Cerebellar cortex (tissue), 1 donor: ENCODE results near the gene NUDT8.
"Not testable (repeated sequence)": the region's sequence is repeated elsewhere in the genome, so short reads cannot be mapped to it uniquely, and the experiment has no call there.

Source experiments
- DNase-seq: peaks from one replicate; pipeline ENCODE4 v3.0.0-alpha.2; 2015; ENCODE audit warnings: low spot score

The NUDT8 gene

DNA sequence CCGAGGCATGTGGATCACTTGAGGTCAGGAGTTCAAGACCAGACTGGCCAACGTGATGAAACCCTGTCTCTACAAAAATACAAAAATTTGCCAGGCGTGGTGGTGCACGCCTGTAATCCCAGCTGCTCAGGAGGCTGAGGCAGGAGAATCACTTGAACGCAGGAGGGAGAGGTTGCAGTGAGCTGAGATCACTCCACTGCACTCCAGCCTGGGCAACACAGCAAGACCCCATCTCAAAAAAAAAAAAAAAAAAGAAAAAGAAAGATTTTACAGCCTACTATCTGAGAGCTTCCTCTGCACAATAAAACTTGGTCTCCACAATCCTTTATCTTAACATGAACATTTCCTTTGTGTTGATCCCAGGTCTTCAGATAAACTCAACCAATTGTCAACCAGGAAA is 31.0 kb upstream of the NUDT8 start:
- DNase-seq: not testable (repeated sequence)

DNA sequence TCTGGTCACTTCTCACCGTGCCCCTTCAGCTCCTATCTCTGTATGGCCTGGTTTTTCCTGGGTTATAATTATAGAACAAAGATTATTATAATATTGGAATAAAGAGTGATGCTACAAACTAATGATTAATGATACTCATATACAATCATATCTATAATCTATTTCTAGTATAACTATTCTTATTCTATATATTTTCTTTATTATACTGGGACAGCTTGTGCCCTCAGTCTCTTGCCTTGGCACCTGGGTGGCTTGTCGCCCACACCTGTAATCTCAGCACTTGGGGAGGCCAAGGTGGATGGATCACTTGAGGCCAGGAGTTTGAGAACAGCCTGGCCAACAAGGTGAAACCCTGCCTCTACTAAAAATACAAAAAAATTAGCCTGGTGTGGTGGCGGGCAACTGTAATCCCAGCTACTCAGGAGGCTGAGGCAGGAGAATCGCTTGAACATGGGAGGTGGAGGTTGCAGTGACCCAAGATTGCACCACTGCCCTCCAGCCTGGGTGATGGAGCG is 30.0 kb upstream of the NUDT8 start:
- not testable (repeated sequence) for DNase-seq

DNA sequence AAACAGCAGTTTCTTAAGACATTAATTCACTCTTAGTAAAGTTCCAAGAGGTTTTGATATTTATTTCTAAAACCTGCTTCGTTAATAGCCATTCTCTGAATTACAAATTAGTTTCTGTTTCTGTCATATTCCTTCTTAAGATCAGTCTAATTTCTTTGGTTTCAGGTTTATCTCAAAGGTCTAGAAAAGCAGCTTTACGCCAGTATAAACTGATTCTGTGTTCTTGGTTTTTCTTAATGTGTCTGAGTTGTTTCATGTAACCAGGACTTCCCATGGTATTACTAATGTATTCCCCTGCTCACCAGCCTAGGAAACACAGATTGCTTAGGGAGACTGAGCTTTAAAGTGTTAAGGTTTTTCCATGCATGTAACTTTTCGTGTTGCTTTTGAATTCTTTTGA is 27.6 kb upstream of the NUDT8 start:
- no peak for DNase-seq

DNA sequence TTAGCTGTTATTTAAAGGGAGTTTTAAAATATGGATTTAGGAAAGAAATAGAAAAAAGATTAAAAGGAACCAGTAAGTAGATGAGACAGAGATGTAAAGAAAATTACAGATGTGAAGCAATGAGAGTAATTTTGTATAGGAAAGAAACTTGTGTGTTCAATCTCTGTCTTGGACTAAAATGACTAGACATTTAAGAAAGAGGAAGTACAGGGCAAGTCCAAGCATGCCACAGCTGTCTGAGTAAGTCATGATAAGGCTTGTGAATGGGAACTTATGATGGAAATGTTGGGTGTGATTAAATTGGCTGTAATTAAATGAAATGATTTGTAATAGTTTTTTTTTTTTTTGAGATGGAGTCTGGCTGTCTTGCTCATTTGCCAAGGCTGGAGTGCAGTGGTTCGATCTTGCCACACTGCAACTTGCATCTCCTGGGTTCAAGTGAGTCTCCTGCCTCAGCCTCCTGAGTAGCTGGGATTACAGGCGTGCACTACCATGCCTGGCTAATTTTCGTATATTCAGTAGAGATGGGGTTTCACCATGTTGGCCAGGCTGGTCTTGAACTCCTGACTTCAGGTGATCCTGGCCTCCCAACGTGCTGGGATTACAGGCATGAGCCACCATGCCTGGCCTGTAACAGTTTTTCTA is 26.7 kb upstream of the NUDT8 start:
- DNase-seq: no peak

DNA sequence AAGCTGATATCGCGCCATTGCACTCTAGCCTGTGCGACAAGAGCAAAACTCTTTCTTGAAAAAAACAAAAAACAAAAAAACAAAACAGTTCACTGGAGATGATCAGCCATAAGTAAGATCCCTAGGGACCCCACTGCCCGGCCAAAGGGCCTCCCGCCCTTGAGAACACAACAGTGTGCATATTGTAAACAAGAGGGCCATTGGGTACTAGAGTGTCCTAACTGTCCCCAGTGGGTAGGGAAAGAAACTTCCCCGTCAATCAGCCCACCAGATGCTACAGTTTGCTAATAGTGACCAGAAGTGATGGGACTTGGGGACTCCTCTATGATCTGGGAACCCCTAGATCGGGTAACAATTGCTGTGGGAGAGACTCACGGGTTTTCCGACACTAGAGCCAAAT is 24.5 kb upstream of the NUDT8 start:
- DNase-seq: no peak

DNA sequence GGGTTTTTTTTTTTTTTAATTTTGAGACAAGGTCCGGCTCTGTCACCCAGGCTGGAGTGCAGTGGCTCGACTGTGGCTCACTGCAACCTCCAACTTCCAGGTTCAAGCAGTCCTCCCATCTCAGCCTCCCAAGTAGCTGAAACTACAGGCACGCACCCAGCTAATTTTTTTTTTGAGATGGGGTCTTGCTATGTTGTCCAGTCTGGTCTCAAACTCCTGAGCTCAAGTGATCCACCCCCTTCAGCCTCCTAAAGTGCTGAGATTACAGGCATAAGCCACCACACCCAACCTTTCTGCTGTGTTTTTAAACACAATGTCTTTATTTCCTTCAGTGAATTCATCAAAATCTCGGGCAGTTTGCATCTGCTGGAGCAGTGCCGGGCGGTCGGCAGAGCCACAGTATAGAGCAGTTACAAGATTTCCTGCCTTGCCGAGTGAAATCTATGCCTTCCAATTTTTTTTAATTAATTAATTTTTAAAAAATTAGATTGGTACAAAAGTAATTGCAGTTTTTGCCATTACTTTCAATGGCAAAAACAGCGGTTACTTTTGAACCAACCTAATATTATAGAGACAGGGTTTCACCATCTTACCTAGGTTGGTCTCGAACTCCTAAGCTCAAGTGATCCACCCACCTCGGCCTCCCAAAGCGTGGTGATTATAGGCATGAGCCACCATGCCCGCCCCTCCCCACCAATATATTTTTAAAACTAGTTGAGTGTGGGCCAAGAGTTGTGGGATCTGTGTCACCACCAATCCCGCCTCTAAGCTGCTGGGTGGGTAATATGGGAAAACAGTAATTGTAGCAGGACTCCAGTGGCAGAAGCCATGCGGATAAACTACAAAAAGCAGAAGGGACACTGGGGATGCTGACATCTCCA is 23.5 kb upstream of the NUDT8 start:
- DNase-seq: no peak

DNA sequence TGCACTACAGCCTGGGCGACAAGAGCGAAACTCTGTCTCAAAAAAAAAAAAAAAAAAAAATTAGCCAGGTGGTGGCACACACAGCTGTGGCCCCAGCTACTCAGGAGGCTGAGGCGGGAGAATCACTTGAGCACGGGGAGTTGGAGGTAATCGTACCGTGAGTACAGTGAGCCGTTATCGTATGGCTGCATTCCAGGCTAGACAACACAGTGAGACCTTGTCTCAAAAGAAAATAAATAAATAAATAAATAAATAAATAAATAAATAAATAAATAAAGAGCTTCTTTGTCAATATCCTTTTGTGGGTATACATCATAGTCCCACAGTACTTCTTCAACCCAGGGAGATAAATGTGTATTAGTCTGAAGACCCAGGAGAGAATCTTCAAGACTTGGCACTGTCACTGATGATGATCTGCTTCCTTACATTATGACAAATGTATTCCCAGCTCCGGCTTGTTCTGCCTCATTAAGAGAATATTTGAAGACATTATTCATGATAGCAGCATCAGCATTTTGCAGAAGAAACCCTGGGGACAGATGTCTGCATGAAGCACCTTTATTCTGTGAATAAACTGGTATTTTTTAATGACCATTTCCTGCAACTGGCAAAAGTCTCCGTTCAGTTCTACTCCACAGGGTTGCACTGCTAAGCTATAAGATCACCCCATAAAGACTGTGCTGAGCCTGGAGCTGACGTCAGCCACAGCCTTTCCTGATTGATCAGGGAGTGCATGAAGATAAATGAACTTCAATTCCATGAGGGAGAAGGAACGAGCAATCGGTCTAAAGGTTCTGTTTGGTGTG is 22.4 kb upstream of the NUDT8 start:
- no peak for DNase-seq

DNA sequence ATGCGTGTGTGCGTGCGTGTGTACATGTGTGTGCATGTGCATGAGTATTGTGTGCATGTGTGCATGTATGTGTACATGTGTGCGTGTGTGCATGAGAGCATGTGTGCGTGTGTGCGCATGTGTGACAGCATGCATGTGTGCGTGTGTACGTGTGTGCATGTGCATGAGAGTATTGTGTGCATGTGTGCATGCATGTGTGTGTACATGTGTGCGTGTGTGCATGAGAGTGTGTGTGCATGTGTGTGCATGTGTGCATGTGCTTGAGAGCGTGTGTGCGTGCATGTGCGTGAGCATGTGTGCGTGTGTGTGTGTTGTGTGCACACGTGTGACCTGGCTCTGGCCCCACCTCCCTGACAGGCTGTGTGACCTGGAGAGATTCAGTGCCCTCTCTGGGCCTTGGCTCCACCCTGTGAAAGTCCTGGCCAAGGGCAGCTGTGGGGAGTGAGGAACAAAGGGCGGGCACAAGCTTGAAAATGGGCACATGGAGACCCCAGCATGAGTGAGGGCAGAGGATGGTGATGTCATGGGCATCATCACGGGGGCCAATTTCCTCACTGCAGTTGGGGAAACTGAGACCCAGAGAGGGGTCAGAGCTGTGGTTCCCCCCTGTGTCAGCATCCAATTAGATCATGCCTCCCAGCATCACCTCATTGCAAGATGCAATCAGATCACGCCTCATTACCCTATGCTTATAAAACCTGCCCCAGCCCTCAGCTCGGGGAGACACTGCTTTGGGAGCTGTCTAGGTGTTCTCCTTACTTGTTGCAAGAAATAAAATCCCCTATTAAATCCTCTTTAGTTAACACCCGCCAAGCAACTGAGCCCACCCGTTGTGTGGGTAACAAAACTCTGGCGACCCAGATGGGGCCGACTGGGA is 20.1 kb upstream of the NUDT8 start:
- DNase-seq: no peak

DNA sequence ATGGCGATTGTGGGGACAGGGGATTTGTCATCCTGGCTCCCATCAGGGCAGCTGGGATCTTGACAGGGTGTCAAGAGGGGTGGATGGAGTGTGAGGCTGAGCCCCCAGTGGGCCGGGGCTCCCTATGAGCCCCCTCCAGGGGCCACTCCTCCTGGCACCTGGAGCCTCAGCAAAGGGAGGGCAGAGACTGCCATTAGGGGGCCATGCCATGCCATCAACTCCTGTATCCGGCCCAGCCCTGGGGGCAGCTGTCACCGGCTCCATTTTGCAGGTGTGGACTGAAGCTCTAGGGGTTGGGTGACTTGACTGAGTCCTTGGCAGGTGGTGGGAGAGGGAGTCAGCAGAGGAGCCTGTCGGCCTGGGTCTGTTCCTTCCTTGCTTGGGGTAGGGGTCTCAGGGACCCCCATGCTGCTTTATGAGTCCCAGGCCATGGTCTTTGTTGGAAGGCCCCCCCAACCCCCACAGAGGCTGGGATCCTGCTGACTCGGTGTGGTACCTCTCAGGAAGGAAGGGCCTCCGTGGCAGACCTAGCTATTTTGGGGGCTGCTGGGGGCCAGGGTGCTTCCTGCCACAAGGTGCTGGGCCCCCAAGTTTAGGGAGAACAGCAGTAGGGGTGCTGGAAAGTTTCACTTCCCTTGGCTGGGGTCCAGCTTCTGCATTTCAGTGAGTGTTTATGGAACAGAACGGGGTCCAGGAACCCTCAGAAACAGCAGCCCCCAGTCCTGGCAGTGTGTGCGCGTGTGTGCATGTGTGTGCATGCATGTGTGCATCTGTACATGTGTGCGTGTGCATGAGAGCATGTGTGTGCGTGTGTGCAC is 19.3 kb upstream of the NUDT8 start:
- no peak for DNase-seq

DNA sequence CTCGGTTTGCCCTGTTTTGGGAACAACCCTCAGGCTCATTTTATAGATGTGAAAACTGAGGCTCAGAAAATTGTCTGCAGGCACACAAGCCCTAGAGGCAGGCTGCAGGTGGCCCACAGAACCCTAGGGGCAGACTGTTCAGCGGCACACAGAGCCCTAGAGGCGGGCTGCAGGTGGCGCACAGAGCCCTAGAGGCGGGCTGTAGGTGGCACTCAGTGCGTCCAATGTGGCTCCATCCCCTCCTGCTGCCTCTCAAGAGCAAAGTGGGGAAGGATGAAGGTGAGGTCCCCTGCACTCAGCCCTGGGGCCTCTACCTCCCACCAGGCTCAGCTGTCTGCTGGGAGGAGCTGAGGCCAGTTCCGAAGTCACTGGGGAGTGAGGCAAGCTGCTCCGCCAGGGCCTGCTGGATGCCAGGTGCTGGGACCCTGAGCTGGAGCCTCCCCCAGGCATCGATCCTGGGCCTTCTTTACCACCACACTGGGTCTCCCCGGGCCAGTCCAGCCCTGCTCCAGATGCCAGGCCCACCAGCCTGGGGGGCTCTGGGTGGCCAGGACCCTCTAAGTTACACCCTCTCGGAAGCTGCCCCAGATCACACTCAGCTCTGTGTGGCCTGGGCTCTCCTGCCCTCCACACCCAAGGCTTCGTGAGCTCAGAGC is 18.5 kb upstream of the NUDT8 start:
- no peak for DNase-seq

DNA sequence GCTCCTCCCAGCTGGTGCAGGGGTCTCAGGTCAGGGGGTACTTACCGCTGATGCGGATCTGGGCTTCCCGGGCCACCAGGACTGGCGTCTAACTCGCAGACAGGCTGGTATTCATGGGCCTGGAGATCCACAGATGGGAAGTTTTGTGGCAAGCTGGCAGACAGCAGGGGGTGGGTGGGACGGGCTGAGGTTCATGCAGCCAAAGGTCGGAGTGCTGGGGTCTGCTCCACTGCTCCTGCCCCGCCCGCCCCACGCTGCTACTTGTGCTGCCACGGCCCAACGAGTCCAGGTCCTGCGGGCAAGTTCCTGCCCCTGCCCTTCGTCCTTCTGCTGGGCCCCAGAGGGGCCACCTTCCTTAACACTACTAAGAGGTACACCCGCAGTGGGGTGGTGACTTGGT is 17.7 kb upstream of the NUDT8 start:
- DNase-seq: no peak

DNA sequence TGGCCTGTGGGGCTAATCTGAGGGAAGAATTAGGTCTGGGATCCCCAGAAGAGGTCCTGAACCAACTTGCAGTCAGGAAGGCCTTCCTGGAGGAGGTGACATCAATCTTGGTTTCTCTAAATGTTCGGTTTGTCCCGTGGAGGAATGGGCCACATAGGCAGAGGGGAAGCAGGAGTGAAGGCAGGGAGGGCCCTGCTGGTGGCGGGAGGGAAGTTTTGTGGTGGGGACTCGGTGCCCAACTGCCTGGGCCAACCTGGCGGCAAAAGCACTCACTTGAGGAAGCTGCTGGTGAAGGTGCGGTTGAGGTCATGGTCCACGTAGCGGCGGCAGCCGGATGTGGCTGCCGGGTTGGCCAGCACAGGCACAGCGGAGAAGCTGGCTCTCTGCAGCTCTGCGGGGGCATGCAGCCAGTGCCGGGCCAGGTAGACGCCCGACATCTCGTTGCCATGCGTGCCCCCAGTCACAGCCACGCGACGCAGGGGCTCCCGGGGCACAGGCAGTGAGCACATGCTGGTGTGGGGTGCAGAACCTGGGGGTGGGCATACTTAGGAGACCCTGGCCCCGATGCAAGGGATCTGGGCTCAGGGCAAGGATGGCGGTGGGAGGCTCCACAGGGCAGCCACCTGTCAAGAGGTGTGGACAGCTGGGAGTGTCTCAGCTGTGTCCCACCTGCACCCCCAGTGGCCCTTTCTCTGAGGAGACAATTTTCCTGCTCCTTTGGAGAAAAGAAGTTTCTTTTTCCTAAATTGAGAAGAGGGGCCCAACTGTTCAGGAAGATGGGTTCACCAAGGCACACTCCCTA is 17.0 kb upstream of the NUDT8 start:
- DNase-seq: no peak

DNA sequence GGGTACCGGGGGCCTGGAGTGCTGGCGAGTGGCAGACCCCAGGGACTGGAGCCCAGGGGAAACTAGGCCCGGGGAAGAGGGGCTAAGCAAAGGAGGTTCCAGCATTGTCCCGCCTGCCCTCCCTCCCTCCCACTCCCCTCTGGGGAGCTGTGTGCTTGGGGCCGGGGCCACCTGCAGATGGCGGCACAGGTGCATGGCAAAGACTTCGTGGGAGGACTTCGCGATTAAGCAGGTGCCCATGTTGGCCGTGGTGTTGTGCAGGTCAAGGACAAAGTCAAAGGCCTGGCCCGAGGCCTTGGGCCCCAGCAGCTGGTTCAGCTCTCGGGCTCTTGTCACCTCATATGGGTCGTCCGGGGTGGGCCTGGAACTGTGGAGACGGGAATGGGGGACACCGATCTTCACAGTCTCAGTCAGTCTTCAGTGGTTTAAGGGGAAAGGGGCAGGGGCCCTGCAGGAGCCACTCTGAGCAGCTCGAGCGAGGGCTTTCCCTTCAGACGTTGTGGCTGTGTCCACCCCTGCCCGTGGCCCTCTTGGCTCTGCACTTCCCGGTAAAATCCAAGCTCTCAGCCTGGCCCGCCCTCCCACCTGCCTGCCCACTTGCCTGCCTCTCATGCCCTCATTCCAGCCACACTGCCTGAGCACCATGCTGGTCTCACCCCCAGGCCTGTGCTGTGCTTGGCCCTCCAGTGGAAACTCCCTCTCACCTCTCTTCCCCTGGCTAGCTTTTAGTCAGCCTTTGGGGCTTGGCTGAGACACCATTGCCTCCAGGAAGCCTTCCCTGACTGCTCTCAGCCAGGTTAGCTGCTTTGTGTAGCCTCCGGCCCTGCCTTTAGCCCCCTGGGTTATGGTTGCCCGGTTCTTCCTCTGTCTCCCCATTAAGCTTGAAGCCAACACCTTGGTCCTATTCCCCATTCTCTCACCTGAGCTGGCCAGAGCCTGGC is 16.1 kb upstream of the NUDT8 start:
- DNase-seq: no peak

DNA sequence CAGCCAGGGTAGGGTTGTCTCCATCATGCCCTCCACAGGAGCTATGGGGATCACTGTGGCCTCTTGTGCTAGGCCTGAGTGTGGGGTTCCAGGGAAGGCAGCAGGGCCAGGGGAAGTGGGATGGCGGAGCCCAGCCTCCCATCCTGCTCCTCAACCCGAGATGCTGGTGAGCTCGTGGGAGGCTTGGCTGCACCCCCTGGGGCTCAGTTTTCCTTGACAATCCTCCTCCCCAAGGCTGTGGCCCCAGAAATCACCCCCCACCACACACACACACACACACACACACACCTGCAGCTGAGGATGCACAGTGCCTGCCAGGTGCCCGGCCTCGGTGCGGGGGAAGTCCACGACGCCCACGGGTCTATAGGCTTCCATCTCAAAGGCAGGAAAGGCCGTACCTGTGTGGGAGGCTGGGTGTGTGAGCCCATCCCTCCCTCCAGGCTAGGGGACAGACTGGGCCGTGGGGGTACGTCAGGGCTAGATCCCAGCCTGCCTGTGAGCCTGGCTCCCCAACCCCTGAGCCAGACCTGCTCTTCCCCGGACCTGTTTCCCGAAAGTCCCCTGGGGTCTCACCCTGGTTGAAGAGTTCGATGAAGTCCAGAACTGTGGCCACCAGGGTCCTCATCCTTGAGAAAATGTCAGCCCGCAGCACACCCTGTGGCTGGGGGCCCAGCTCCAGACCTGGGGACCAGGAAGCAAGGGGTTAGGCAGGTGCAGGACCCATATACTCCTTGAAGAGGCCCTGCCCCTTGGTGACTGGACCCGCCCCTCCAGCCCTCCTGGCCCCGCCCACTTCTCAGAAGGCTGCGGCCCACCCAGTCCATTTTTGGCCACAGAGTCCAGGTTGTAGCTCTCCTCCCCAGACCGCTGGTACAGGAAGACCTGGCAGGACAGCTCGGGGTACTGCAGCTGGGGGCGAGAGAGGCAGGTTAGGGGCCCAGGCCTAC is 15.0 kb upstream of the NUDT8 start:
- DNase-seq: no peak

DNA sequence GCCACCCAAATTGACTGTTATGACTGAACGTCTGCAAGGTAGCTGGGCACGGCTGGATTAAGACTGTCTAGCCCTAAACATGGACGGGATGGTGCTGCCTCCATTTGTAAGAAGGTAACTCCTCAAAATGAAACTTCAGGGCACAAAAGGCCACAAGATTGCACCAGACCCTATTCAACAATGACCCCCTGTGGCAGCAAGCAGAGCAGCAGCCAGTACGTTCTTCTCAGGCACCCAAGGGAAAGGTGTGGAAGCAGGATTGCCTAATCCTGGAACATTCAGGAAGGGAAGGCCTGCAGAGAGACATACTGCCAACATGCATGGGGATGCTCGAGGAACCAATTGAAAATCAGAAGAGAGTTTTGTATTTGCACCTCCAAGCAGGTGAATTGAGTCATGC is 14.3 kb upstream of the NUDT8 start:
- peak; percentile 16 for DNase-seq

DNA sequence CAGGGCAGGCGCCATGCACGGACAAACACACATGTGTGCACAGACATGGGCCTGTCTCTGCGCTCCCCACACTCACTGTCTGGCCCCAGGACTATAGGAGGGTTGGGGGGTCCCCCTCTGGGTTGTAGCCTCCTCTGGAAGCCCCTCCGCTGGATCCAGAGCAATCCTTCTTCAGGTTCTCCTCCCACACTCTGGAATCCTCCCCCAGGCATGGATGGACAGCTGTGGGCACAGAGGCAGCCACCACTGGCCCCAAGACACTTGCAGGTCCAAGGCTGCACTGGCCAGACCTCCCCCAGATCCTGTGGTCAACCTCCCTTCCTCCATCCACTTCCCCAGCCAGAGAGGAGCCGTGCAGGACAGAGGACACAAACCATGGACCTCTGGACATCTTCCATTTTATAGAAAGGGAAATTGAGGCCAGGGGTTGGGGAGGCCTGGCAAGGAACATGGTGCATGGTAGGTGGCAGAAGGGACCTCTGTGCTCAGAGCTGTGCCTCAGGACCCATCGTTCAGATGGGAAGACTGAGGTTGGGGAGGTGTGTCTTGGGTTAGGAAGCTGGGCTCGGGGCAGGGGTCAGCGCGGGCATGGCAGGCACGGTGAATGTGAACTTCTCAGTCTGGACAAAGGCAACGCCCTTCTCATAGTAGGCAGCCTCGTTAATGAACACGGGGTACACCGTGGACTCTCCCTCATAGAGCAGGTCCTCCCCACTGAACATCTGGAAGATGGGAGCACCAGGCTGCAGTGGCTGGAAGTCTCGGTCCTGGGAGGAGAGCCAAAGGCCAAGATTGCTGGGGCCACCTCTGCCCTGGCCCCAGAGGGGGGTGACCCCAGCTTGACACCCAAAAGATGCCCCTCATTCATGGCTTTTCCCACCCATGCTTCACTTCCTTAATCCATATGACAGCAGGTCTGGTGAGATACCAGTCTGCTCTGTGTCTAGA is 12.7 kb upstream of the NUDT8 start:
- no peak for DNase-seq
